Pulmonary artery endothelial cell (primary cell): ENCODE data around the gene OAS1. TPM values are rescaled to one million over a fixed set of nuclear protein-coding genes. Genes with fewer than 3 reads are reported as not detected.

Source experiments
- DNase-seq: peaks from one replicate; pipeline ENCODE4 v3.0.0-alpha.2; 2011; ENCODE audit warnings: low read depth, low spot score
- total RNA-seq: library from RNA; depleted of rRNA; stranded (reverse); fragments of >200 nt; gene quantifications from 2 replicates; pipeline ENCODE4 v1.2.3, GENCODE V29; 2014

The OAS1 gene
- total RNA-seq, 1 donor from 2014 or later, result 8.1 TPM

DNA sequence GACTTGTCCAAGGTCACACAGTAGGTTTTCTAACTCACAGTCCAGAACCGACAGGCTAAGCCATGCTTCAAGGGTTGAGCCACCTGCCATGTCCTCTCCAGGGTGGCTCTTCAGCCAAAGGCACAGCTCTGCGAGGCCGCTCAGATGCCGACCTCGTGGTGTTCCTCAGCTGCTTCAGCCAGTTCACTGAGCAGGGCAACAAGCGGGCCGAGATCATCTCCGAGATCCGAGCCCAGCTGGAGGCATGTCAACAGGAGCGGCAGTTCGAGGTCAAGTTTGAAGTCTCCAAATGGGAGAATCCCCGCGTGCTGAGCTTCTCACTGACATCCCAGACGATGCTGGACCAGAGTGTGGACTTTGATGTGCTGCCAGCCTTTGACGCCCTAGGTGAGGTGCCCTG, 58.9 kb downstream of the OAS1 start:
- no peak for DNase-seq

DNA sequence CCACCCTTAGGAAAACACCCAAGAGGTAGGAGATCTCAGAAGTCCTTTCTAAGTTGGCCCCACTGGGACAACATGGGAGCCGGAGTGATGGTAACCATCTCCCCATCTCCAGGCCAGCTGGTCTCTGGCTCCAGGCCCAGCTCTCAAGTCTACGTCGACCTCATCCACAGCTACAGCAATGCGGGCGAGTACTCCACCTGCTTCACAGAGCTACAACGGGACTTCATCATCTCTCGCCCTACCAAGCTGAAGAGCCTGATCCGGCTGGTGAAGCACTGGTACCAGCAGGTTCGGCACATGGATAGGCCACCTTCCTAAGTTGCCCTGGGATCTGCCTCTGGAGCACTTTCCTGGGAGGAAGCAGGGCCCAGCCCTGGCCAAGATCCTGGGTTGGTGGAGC, 60.5 kb downstream of the OAS1 start:
- no peak for DNase-seq

DNA sequence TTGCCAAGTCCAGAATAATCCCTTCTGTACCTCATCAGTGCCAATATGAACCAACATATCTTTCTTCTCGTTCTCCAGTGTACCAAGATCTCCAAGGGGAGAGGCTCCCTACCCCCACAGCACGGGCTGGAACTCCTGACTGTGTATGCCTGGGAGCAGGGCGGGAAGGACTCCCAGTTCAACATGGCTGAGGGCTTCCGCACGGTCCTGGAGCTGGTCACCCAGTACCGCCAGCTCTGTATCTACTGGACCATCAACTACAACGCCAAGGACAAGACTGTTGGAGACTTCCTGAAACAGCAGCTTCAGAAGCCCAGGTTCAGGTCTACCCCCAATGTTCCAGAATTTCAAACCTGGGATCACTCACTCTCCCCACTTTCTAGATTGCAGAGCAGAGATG, 61.1 kb downstream of the OAS1 start:
- DNase-seq, result no peak

Other genes starting within 250 kb of the OAS1 start
- not detected in 2 replicates for gene RPH3A, start 115.2 kb upstream of the OAS1 start, total RNA-seq
- 8.4 and 31.0 TPM in 2 replicates for gene OAS3, start 31.5 kb downstream of the OAS1 start, total RNA-seq
- 11.1 and 16.5 TPM in 2 replicates for gene OAS2, start 71.6 kb downstream of the OAS1 start, total RNA-seq
- gene DTX1, start 149.8 kb downstream of the OAS1 start, total RNA-seq, result not detected in 2 replicates
- not detected in 2 replicates for gene RASAL1, start 228.8 kb downstream of the OAS1 start, total RNA-seq
- gene CFAP73, start 242.8 kb downstream of the OAS1 start, total RNA-seq, result not detected in 2 replicates